GM12878 (cell line): ENCODE data around the gene PCNX4. TPM values are rescaled to one million over a fixed set of nuclear protein-coding genes. Genes with fewer than 3 reads are reported as not detected.

Experiments used
- ATAC-seq: fragments of 200-7000 bp; cut with Tn5 transposase; 3 replicates; pipeline ENCODE4 v1.9.1; 2020; ENCODE audit warnings: mild to moderate bottlenecking, moderate library complexity
- BruUV-seq: library from RNA; stranded (reverse); fragments of 400-500 nt; replicated peaks from 2 replicates; lab custom pipeline; 2021; lab: Mats Ljungman, UMichigan
- CTCF ChIA-PET: fragments of 300-600 bp; sonication (Branson Sonifier 250); formaldehyde crosslinking; extraction: SDS; loops from one replicate; lab custom pipeline; 2021; ENCODE audit warnings: inconsistent platforms; lab: Yijun Ruan, JAX
- POLR2A ChIA-PET: fragments of 350-600 bp; formaldehyde crosslinking; extraction: SDS; loops from one replicate; lab custom pipeline; 2021; ENCODE audit warnings: inconsistent platforms; lab: Charles Lee
- RAD21 ChIA-PET: fragments of 300-600 bp; sonication (Branson Sonifier 250); formaldehyde crosslinking; loops from one replicate; lab custom pipeline; 2023; ENCODE audit warnings: antibody characterized with exemption; ENCODE audit not compliant: unreplicated experiment; lab: Charles Lee
- SMC1A ChIA-PET: fragments of 300-600 bp; sonication (Branson Sonifier 250); formaldehyde crosslinking; loops from one replicate; lab custom pipeline; 2023; ENCODE audit not compliant: unreplicated experiment, uncharacterized antibody; lab: Charles Lee
- DNase-seq: peaks from one replicate; pipeline ENCODE4 v3.0.0-alpha.2; 2011; ENCODE audit warnings: low read depth, low spot score
- FAIRE-seq: peaks from 3 replicates; lab custom pipeline; 2011; peaks lifted over from hg19 to GRCh38; lab: Jason Lieb, UNC
- H2AFZ ChIP-seq: 2 replicates; pipeline ENCODE4 v1.6.0; 2011; ENCODE audit warnings: low read depth, low read length, control low read depth; ENCODE audit not compliant: control insufficient read depth
- H3K27ac ChIP-seq: 2 replicates; pipeline ENCODE4 v1.5.1; 2011; ENCODE audit warnings: control low read depth; ENCODE audit not compliant: control insufficient read depth, insufficient read depth
- H3K27me3 ChIP-seq, 2 experiments: replicated peaks in 1 of 2; 2 replicates each; pipeline versions ENCODE4 v1.6.0 to v1.6.1; 2011; ENCODE audit warnings: low read length in 1 of 2; ENCODE audit not compliant: control insufficient read depth in 2 of 2, insufficient read depth in 2 of 2
- H3K36me3 ChIP-seq, 2 experiments: 2 replicates each; pipeline ENCODE4 v1.5.1; 2011; ENCODE audit warnings: low read length in 1 of 2; ENCODE audit not compliant: control insufficient read depth in 2 of 2, insufficient read depth in 2 of 2
- H3K4me1 ChIP-seq: 2 replicates; pipeline ENCODE4 v1.6.1; 2011; ENCODE audit warnings: mild to moderate bottlenecking, low read length, moderate library complexity, mixed read lengths; ENCODE audit not compliant: control insufficient read depth, insufficient read depth
- H3K4me2 ChIP-seq: 2 replicates; pipeline ENCODE4 v1.6.0; 2011; ENCODE audit warnings: control low read depth; ENCODE audit not compliant: control insufficient read depth, insufficient read depth
- H3K4me3 ChIP-seq: fragments of 200-600 bp; sonication (generic); 2 replicates; pipeline ENCODE4 v1.5.1; 2016
- H3K79me2 ChIP-seq: 2 replicates; pipeline ENCODE4 v1.6.0; 2011; ENCODE audit warnings: low read length; ENCODE audit not compliant: control insufficient read depth, insufficient read depth
- H3K9ac ChIP-seq: 2 replicates; pipeline ENCODE4 v1.8.0; 2011; ENCODE audit warnings: low read length, control low read depth, mixed read lengths; ENCODE audit not compliant: control insufficient read depth, insufficient read depth
- H3K9me3 ChIP-seq: replicated peaks from 3 replicates; pipeline ENCODE4 v1.5.1; 2011; ENCODE audit warnings: mild to moderate bottlenecking, low read length; ENCODE audit not compliant: control insufficient read depth, insufficient read depth
- H4K20me1 ChIP-seq: 2 replicates; pipeline ENCODE4 v1.6.0; 2011; ENCODE audit not compliant: control insufficient read depth, insufficient read depth
- CTCF ChIP-seq, 3 experiments: IDR thresholded peaks in 2 of 3; conservative IDR thresholded peaks in 1 of 3; 2 replicates each; pipeline ENCODE4 v1.5.1; 2011; ENCODE audit warnings: low read depth in 3 of 3, low read length in 3 of 3, mild to moderate bottlenecking in 3 of 3, control low read depth in 2 of 3, moderate library complexity in 2 of 3, inconsistent platforms in 1 of 3, mixed read lengths in 1 of 3; ENCODE audit not compliant: control insufficient read depth in 2 of 3, insufficient read depth in 1 of 3; ENCODE audit errors: extremely low read depth in 1 of 3
- RAD21 ChIP-seq: IDR thresholded peaks from 2 replicates; pipeline ENCODE4 v1.6.1; 2011; ENCODE audit warnings: mild to moderate bottlenecking, low read depth, low read length, moderate library complexity; ENCODE audit not compliant: insufficient read depth
- RFX5 ChIP-seq: IDR thresholded peaks from 2 replicates; pipeline ENCODE4 v1.6.1; 2011; ENCODE audit warnings: low read depth, low read length, improper control_type of control experiment
- SMC3 ChIP-seq: IDR thresholded peaks from 2 replicates; pipeline ENCODE4 v1.6.1; 2011; ENCODE audit warnings: low read length, improper control_type of control experiment, borderline replicate concordance
- in situ Hi-C: fragments of 300-500 bp; cut with MboI; formaldehyde crosslinking; loops from 9 replicates; pipeline ENCODE4 v1.14.3; 2018; ENCODE audit warnings: mixed read lengths
- intact Hi-C: fragments of 100-400 bp; cut with micrococcal nuclease; formaldehyde crosslinking; loops from one replicate; pipeline ENCODE4 v1.14.2; 2022; ENCODE audit not compliant: unreplicated experiment
- polyA plus RNA-seq, 11 experiments: library from polyadenylated mRNA; depleted of rRNA in 4 of 11; unstranded in 6 of 11; stranded (reverse) in 5 of 11; fragments of >200 nt; fragmentation: Nextera tagmentation in 4 of 11; fragmentation: Illumina TruSeq in 1 of 11; extraction: Ambion mirVana in 4 of 11; extraction: Trizol in 1 of 11; gene quantifications; 1 replicate in 1 of 11; 2 replicates in 10 of 11; pipeline versions ENCODE4 v1.2.1 to v1.2.3, GENCODE V29; 2011 to 2016; ENCODE audit warnings: inconsistent platforms in 2 of 11, missing spikeins in 2 of 11, low read depth in 1 of 11
- total RNA-seq, 4 experiments: library from RNA; depleted of rRNA in 3 of 4; stranded (reverse); fragments of >200 nt in 3 of 4; fragmentation: Illumina TruSeq in 1 of 4; extraction: Trizol in 1 of 4; gene quantifications; 2 replicates each; pipeline versions ENCODE4 v1.2.1 to v1.2.3, GENCODE V29; 2013 to 2021
- TF ChIP-seq, protein P1 (sequence below): IDR thresholded peaks from 2 replicates; pipeline ENCODE4 v1.6.1; 2011; ENCODE audit warnings: low read depth, mild to moderate bottlenecking, low read length, moderate library complexity, borderline replicate concordance; ENCODE audit errors: extremely low read depth

Gene PCNX4
- total and polyA plus RNA-seq, 10 of the 15 experiments (the other 5 are each of a cell fraction or from before 2014, with no cell fraction given), result 13.8 to 56.6 (median 39.4) TPM

GRCh38 chr14:60064491-60065072 lies 27.1 kb upstream of the PCNX4 start:
- TF ChIP-seq RFX5 (no peak), RAD21 (peak; percentile 70), CTCF (IDR thresholded peaks at IDR 0.05 in 2 of 3, conservative IDR thresholded peaks at IDR 0.05 in 1 of 3; ENCODE audit: control insufficient read depth in 2 of 3, extremely low read depth in 1 of 3, insufficient read depth in 1 of 3, low read depth in 3 of 3, low read length in 3 of 3) (peak; percentile 41 to 71 (median 52); a peak in 5 of 6 replicates), SMC3 (peak; percentile 84; the same call in 1 of the 2 replicates)
- TF ChIP-seq, protein P1, sequence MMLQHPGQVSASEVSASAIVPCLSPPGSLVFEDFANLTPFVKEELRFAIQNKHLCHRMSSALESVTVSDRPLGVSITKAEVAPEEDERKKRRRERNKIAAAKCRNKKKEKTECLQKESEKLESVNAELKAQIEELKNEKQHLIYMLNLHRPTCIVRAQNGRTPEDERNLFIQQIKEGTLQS, result no peak
- ATAC-seq, result peak; percentile 80
- H3K79me2 ChIP-seq, result no peaks in the 10 kb centered on the region
- SMC1A ChIA-PET, result interaction anchor here (0.6 to 4.9 kb wide), 12 partner anchors 13 to 497 kb away, joined by 3 to 147 read pairs (median 3); partner anchors contain the start of gene DHRS7
- no peak overlapping the region for H3K4me2 ChIP-seq
- FAIRE-seq, result peak; percentile 82
- H2AFZ ChIP-seq, result no peak overlapping the region
- no peaks in the 10 kb centered on the region for H3K4me1 ChIP-seq
- H3K9ac ChIP-seq, result no peak overlapping the region
- no peaks in the 10 kb centered on the region for H3K36me3 ChIP-seq
- no peaks in the 10 kb centered on the region for H4K20me1 ChIP-seq
- no TSS peak for BruUV-seq
- no peaks in the 10 kb centered on the region for H3K27me3 ChIP-seq
- no peak overlapping the region for H3K4me3 ChIP-seq
- RAD21 ChIA-PET, result interaction anchor here (1.0 to 4.9 kb wide), 11 partner anchors 30 to 497 kb away, joined by 3 to 100 read pairs (median 3); partner anchors contain the start of gene DHRS7
- CTCF ChIA-PET, result interaction anchor here (0.7 to 5.3 kb wide), 15 partner anchors 8 to 267 kb away, joined by 3 to 138 read pairs (median 4); partner anchors contain the start of gene DHRS7
- intact Hi-C loops (loop anchor here (1.0 to 5.0 kb wide), 3 partner anchors 103 to 498 kb away; partner anchors contain the start of gene DHRS7), in situ Hi-C loops (loop anchor here (5.0 kb wide), 2 partner anchors 123 to 503 kb away; no protein-coding TSS in a partner anchor)
- no peak overlapping the region for H3K27ac ChIP-seq
- peak; percentile 15 for DNase-seq
- no peaks in the 10 kb centered on the region for H3K9me3 ChIP-seq
- POLR2A ChIA-PET, result no interaction called here
